Head of caudate nucleus (tissue), 42 donors: ENCODE data around the gene PDE4D.

Experiments used
- DNase-seq, 42 donors: peaks; one replicate each; pipeline versions ENCODE4 v3.0.0 to v3.0.0-alpha.2; 2020 to 2021; ENCODE audit warnings: mixed read lengths in 7 of 42
- intact Hi-C: fragments of 100-400 bp; cut with DNase I; formaldehyde crosslinking; loops from one replicate; pipeline ENCODE4 v1.15.0; 2022

PDE4D gene

GRCh38 chr5:58938563-58939424 is 954.7 kb downstream of the PDE4D start:
- intact Hi-C loops: no loop called here
- DNase-seq: no peak

- intact Hi-C loops: no loop called here
These were observed 956.4 kb downstream of the PDE4D start for GRCh38 chr5:58937031-58937681.

DNA sequence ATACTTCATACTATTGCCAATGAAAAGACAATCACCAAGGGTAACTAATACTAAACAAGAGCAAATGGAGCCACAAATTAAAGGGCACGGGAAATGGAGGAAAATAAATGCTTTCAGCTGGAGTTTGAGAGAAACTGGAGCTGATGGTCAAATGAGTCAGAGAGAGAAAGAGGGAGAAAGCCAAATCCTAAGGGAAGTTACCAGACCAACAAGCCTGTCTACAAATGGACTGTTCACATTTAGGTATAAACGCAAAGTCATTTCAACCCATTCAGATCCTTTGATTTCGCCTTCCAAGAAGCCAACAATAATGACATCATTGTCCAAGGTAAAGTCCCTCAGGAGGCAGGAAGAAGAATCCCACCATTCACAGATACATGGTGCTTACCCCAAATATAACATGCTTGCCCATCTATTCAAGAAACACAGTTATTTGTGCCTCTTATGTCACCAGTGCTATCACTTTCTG is 958.9 kb downstream of the PDE4D start:
- intact Hi-C loops: no loop called here
- no peak for DNase-seq

More at GRCh38 chr5:58937031-58937681, 956.4 kb downstream of the PDE4D start:
- DNase-seq: no peak

GRCh38 chr5:58933891-58934628 is 959.5 kb downstream of the PDE4D start:
- peak in 25 of 42 donors; percentile 8 to 65 (median 31) for DNase-seq
- intact Hi-C loops: no loop called here

DNA sequence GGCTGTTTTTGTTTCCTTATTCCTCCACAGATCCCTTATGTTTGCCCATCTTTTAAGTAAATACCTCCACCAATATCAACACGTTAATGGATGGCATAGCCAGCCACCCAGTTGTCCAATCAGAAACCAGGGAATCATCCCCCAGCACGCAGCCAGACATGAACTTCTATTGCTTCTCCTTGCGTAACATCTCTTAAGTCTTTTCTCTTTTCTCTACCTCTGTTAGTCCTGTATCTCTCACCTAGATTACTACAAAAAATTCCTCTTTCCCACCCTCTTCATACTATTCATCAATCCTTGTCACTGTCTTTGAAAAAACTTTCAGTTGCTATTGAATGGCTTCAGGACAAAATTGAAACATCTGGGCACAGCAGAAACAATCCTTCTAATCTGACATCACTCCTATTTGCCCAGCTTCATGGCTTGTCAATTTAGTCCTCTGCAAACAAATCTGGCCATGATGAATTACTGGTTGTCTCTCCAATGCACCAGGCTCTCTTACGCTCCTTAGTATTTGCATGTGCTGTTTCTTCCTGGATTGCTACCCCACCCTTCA is 961.4 kb downstream of the PDE4D start:
- intact Hi-C loops: no loop called here
- no peak for DNase-seq

DNA sequence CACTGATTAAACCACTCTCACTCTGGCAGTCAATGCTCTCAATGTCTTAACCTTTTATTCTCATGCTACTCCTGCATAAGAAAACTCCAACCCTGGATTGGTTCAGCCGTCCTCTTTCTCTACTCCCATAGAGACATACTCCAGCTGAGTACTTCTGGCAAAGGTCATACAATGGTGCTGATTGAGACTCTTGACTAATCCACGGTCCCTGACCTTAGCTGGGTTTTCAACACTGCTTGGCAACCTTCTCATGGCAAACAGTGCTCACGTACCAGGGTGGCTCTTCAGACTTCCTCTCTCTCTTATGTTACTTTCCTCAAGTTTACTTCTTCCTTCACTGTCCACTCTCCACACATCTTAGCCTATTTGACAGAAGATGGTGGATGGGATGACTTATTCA is 963.0 kb downstream of the PDE4D start:
- DNase-seq: no peak
- intact Hi-C loops: no loop called here

- DNase-seq: no peak
- intact Hi-C loops: no loop called here
These were observed 963.8 kb downstream of the PDE4D start for GRCh38 chr5:58929726-58930125.

GRCh38 chr5:58927938-58928337 is 965.6 kb downstream of the PDE4D start:
- DNase-seq: no peak
- intact Hi-C loops: no loop called here

GRCh38 chr5:58927181-58927580 is 966.3 kb downstream of the PDE4D start:
- DNase-seq: no peak
- intact Hi-C loops: no loop called here

- no peak for DNase-seq
- intact Hi-C loops: no loop called here
These were observed 967.0 kb downstream of the PDE4D start for GRCh38 chr5:58926541-58926935.

DNA sequence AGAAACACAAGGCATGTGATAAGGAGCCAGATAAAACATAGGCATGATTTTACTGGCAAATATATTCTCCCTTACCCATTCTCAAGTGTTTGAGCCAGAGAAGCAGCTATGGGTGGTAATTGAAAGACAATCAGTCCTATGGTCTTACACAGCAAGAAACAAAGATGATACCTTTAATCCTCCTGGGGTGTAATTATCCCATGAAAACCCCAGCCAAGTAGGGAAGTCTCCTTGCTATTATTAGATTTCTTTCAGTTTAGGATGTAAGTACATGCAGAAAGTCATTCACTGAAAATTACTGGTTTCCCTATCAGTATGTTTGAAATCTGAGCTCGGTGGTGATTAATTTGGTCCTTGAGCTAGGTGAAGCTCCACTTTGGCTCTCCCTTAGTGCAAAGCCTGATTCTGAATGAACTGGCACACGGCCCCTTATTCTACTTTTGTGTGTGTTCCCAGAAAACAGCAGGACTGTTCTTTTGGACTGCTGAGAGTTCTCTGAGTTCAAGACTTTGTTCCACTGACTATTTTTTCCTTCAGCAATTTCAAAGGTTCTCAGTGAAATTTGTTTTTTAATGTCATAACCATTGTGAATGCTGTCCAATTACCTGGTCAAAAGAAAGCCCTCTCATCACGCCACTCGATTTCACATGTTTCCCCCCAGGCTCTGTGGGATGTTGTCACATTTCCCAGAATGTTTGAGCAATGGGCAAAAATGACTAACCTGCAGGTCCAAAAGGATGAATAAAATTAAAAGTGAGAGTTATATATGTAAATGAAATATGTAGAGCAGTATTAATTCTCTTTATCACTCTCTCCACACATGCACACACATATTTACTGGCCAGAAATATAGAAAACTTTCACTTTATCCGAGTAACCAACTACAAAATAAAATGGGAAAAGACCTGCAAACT is 967.6 kb downstream of the PDE4D start:
- intact Hi-C loops: no loop called here
- DNase-seq: peak in 7 of 42 donors; percentile 18 to 52 (median 31)

DNA sequence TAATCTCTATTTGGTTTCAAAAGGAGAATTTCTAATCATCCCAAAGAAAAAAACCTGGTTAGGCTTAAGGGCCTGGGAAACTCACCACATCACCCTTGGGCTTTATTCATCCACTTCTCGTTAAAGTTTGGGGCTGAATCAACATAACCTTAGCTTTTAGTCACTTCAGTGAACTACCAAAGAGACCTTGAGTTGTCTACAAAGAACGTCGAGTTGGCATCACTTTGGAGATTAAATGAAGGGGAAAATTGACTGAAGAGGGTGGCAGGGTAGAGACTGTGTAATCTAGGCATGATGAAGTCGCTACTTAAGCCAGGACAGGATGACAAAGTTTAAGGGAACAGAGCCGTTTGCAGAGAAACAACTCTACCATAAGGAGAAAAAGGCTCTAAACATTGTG is 969.2 kb downstream of the PDE4D start:
- intact Hi-C loops: no loop called here

DNA sequence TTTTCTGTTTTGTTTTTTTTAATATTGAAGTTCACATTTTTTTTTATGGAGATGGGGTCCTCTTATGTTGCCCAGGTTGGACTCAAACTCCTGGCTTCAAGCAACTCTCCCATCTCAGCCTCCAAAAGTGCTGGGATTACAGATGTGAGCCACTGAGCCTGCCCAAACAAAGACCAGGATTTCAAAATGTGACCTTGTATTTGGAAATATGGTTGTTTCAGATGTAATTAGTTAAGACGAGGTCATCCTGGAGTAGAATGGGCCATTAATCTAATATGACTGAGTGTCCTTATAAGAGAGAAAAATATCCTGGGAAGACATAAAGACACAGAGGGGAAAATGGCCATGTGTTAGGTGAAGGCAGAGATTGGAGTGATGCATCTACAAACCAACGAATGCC is 970.2 kb downstream of the PDE4D start:
- intact Hi-C loops: no loop called here

More for the DNA sequence above, 969.2 kb downstream of the PDE4D start:
- DNase-seq: peak in 2 of 42 donors; percentile 13 to 43

GRCh38 chr5:58922461-58923171 is 970.9 kb downstream of the PDE4D start:
- DNase-seq: peak; percentile 25 to 85 (median 62)
- intact Hi-C loops: no loop called here

More for the DNA sequence above, 970.2 kb downstream of the PDE4D start:
- no peak for DNase-seq

- DNase-seq: peak in 1 of 42 donors; percentile 20
- intact Hi-C loops: no loop called here
These were observed 972.4 kb downstream of the PDE4D start for GRCh38 chr5:58921159-58921558.

GRCh38 chr5:58919833-58920232 is 973.7 kb downstream of the PDE4D start:
- intact Hi-C loops: no loop called here
- DNase-seq: no peak
